Lower leg skin (tissue), 3 donors: ENCODE results near the gene CFDP1.

Experiments
- POLR2A ChIP-seq, 2 donors: fragments of 450-650 bp; IDR thresholded peaks; one replicate each; pipeline ENCODE4 v1.6.1; 2016 to 2017; ENCODE audit warnings: antibody characterized with exemption in 2 of 2, mild to moderate bottlenecking in 1 of 2, moderate library complexity in 1 of 2
- TF ChIP-seq, protein P1 (sequence below), 3 donors: fragments of 450-650 bp; IDR thresholded peaks; one replicate each; pipeline ENCODE4 v1.5.1; 2016; ENCODE audit warnings: antibody characterized with exemption in 3 of 3, mild to moderate bottlenecking in 3 of 3, moderate library complexity in 2 of 3

DNA sequence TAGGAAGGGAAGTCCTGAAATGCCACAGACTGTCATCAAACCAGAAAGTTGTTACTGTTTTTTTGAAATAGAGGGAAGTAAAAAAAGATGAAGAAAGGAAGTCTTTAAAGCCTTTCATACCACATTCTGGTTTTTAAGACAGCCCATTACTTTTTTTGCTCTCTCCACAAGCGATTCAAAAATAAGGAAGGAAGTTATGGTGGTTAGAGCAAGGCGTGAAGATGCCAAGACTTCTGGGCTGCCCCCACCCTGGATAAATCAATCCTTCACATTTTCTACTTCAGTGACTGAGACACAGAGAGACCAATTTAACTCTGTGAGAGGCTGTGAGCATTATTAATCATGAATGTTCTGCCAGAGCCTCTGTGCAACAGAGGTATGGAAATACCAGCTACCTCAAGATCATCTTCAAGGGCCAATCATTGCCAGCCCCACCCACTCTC lies 99.6 kb downstream of the CFDP1 start:
- TF ChIP-seq, protein P1, sequence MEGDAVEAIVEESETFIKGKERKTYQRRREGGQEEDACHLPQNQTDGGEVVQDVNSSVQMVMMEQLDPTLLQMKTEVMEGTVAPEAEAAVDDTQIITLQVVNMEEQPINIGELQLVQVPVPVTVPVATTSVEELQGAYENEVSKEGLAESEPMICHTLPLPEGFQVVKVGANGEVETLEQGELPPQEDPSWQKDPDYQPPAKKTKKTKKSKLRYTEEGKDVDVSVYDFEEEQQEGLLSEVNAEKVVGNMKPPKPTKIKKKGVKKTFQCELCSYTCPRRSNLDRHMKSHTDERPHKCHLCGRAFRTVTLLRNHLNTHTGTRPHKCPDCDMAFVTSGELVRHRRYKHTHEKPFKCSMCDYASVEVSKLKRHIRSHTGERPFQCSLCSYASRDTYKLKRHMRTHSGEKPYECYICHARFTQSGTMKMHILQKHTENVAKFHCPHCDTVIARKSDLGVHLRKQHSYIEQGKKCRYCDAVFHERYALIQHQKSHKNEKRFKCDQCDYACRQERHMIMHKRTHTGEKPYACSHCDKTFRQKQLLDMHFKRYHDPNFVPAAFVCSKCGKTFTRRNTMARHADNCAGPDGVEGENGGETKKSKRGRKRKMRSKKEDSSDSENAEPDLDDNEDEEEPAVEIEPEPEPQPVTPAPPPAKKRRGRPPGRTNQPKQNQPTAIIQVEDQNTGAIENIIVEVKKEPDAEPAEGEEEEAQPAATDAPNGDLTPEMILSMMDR (IDR thresholded peaks at IDR 0.05), result no peak
- TF ChIP-seq POLR2A (IDR thresholded peaks at IDR 0.05), result no peak
